SIG-M5 (cell line): ENCODE data around the gene DVL1.

Experiments
- DNase-seq: peaks from one replicate; lab custom pipeline; 2025; lab: John Stamatoyannopoulos, UW

DVL1 gene

GRCh38 chr1:1355416-1355815 is 6.2 kb upstream of the DVL1 start:
- DNase-seq, result no peak

GRCh38 chr1:1354271-1355247 is 5.3 kb upstream of the DVL1 start:
- no peak for DNase-seq

GRCh38 chr1:1353389-1354151 is 4.4 kb upstream of the DVL1 start:
- DNase-seq, result no peak

GRCh38 chr1:1352786-1353388 is 3.7 kb upstream of the DVL1 start:
- DNase-seq, result no peak

- no peak for DNase-seq
These were observed 2.6 kb upstream of the DVL1 start for GRCh38 chr1:1351511-1352427.

- DNase-seq, result no peak
These were observed 580 bp downstream of the DVL1 start for GRCh38 chr1:1348420-1349255.

- DNase-seq, result no peak
These were observed 1.4 kb downstream of the DVL1 start for GRCh38 chr1:1347663-1348419.

GRCh38 chr1:1347026-1347595 is 2.1 kb downstream of the DVL1 start:
- DNase-seq, result no peak

- no peak for DNase-seq
These were observed 2.7 kb downstream of the DVL1 start for GRCh38 chr1:1346501-1346890.

GRCh38 chr1:1345860-1346500 is 3.2 kb downstream of the DVL1 start:
- no peak for DNase-seq

- no peak for DNase-seq
These were observed 3.8 kb downstream of the DVL1 start for GRCh38 chr1:1345384-1345783.

GRCh38 chr1:1344655-1345361 is 4.4 kb downstream of the DVL1 start:
- DNase-seq, result no peak

GRCh38 chr1:1343811-1344421 is 5.3 kb downstream of the DVL1 start:
- no peak for DNase-seq

- no peak for DNase-seq
These were observed 6.6 kb downstream of the DVL1 start for GRCh38 chr1:1342584-1343115.

- DNase-seq, result no peak
These were observed 7.1 kb downstream of the DVL1 start for GRCh38 chr1:1342061-1342562.

GRCh38 chr1:1341549-1342021 is 7.6 kb downstream of the DVL1 start:
- no peak for DNase-seq

GRCh38 chr1:1340791-1341548 is 8.2 kb downstream of the DVL1 start:
- DNase-seq, result no peak
